Breast epithelium (tissue), 3 donors: ENCODE results near the gene HELZ.

Experiments used
- CTCF ChIP-seq, 3 donors: fragments of 450-650 bp; IDR thresholded peaks; one replicate each; pipeline ENCODE4 v1.5.1; 2016 to 2017; ENCODE audit warnings: antibody characterized with exemption in 3 of 3, mild to moderate bottlenecking in 3 of 3, moderate library complexity in 3 of 3
- POLR2A ChIP-seq: fragments of 450-650 bp; IDR thresholded peaks from one replicate; pipeline ENCODE4 v1.6.1; 2016; ENCODE audit warnings: antibody characterized with exemption, mild to moderate bottlenecking, moderate library complexity
- POLR2AphosphoS5 ChIP-seq, 3 donors: sonication (generic); formaldehyde crosslinking; IDR thresholded peaks; one replicate each; pipeline ENCODE4 v1.6.1; 2017; ENCODE audit warnings: antibody characterized with exemption in 3 of 3

GRCh38 chr17:67243284-67243683, 1.7 kb downstream of the HELZ start:
- no peak for TF ChIP-seq CTCF (IDR thresholded peaks at IDR 0.05)
- TF ChIP-seq POLR2AphosphoS5 (IDR thresholded peaks at IDR 0.05) = no peak
- no peak for TF ChIP-seq POLR2A
